GM19395 (cell line): ENCODE results near the gene NADSYN1.

ENCODE experiments used
- ATAC-seq: cut with Tn5 transposase; IDR thresholded peaks from one replicate; pipeline ENCODE4 v1.9.1; 2021; ENCODE audit warnings: mild to moderate bottlenecking, moderate library complexity; ENCODE audit not compliant: unreplicated experiment

NADSYN1 gene

DNA sequence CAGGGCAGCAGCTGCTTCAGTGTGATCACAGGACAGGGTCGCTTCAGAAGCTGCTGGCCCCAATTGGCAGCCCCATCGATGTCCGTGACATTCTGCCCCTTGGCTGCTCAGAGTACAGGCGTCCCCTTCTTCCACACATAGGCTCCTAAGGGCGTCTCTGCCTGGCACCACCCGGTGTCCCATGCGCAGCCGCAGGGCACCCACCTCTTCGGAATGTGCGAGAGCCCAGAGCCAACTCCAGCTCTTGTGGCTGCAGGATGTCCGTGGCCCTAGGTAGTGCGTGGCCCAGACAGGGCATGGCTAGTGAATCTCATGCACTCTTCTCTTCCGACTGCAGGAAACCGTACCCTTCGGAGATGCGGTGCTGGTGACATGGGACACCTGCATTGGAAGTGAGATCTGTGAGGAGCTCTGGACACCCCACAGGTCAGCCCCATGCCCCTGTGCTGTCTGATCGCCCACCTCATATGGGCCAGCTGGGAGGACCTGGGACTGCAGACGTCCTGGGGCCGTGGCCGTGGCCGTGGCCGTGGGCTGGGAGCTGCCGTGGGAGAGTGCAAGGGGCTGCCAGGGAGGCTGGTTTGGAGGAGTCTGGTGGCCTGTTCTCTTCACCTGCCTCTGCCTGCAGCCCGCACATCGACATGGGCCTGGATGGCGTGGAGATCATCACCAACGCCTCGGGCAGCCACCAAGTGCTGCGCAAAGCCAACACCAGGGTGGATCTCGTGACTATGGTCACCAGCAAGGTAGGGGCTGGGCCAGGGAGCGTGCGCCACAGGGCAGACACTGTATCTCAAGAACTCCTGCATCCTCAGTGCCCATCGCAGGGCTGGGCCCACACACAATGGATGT lies 20.2 kb downstream of the NADSYN1 start:
- no peak for ATAC-seq

GRCh38 chr11:71473793-71474080 lies 20.7 kb downstream of the NADSYN1 start:
- no peak for ATAC-seq

DNA sequence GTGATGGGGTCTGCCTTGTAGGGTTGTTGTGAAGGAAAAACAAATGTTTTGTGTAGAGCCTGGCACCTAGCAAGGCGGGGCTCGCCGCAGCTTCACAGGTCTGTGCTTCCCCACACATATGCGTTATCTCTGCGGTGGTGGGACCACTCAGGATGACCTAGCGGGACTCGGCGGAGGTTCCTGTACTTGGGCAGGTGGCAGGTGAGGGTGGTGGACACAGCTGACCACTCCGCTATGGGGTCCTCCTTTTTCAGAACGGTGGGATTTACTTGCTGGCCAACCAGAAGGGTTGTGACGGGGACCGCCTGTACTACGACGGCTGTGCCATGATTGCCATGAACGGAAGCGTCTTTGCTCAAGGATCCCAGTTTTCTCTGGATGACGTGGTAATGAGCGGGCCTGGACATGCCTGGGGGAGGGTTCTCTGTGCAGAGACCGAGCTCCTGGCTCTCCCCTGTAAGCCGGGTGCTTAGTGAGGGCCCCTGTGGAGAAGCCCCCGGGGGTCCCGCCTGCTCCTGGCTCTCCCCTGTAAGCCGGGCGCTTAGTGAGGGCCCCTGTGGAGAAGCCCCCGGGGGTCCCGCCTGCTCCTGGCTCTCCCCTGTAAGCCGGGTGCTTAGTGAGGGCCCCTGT lies 21.3 kb downstream of the NADSYN1 start:
- no peak for ATAC-seq

GRCh38 chr11:71474771-71475483 lies 21.9 kb downstream of the NADSYN1 start:
- ATAC-seq = no peak

- no peak for ATAC-seq
Observed at GRCh38 chr11:71476031-71476430, 23.0 kb downstream of the NADSYN1 start.

DNA sequence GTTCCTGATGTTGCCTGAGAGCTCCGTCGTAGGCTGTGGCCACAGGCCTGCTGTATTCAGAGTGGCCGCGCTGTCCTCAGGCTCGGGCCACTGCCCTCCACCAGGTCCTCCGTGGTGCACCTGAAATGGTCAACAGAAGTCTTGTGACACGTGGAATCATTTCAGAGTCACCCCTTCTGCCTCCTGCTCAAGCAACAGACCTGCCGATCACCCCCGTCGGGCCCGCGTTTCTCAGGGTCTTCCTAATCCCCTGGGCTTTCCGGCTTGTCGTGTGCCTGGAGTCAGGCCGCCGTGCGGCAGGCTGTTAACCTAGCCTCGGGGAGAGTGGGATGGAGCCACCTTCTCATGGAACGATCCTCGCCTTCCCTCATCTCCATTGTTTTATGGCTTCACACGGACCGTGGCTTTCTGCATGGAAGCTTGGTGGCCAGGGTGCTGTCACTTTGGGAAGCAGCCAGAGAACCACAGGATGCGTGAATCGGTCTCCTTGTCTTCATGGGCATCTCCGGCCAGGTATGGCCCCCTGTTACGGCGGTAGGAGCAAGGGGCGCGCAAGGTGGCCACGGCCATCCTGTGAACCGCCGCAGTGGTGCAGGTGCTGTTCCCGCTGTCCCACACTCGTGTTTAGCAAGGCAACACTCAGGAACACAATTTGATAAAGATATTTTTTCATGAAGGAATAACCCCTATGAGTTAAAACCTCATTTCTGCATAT lies 24.1 kb downstream of the NADSYN1 start:
- no peak for ATAC-seq

- ATAC-seq = no peak
Observed at GRCh38 chr11:71477641-71478527, 24.9 kb downstream of the NADSYN1 start.

- ATAC-seq = no peak
Observed at GRCh38 chr11:71478528-71478840, 25.5 kb downstream of the NADSYN1 start.

GRCh38 chr11:71481101-71481960 lies 28.3 kb downstream of the NADSYN1 start:
- ATAC-seq = no peak

- ATAC-seq = no peak
Observed at GRCh38 chr11:71482216-71482615, 29.2 kb downstream of the NADSYN1 start.

DNA sequence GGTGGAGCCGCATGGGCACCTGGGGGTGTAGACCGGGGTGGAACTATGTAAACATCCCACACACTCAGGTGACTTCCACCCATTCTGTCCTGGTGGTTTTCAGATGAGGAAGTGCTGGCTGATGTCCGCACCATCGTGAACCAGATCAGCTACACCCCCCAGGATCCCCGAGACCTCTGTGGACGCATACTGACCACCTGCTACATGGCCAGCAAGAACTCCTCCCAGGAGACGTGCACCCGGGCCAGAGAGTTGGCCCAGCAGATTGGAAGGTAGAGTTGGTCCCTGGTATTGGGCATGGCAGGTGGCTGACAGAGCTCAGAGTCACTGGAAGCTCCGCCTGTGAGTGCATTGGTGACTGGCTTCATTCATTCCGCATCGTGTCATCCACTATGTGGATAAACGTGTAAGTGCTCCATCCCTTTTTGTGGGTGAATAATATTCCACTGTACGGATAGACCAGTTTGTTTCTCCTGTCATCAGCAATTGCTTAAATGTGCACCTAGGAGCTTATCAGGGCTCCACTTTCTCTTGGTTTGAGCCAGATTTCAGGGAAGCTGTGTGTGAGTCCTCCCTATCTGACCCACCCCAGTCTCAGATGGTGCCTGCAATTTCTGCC lies 29.9 kb downstream of the NADSYN1 start:
- no peak for ATAC-seq

GRCh38 chr11:71483692-71484091 lies 30.7 kb downstream of the NADSYN1 start:
- no peak for ATAC-seq

DNA sequence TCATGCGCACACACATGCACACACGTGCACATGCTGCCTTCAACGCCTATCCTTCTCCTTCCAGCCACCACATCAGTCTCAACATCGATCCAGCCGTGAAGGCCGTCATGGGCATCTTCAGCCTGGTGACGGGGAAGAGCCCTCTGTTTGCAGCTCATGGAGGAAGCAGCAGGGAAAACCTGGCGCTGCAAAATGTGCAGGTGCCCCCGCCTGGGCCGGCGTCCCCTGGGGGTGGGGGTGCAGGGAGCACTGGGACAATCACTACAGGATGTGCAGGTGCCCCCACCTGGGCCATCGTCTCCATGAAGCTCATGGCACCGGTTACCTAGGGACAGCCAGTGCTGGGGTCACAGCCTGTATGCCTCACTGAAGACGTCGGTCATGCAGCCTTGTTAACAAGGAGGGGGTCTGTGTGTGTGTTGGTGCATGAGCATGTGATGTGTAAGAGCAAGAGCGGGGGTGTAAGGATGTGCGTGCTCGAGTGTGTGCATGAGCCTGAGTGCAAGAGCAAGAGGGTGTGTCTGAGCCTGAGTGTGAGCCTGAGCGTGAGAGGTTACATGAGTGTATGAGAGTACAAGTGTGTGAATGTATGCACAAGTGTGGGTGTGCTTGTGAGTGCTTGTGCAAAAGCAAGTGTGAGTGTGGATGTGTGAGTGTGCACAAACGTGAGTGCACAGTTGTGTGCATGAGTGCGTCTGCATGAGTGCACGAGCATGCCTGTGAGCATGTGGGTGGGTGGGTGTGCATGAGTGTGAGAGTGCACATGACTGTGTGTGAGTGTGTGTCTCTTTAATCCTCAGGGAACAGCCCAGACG lies 31.5 kb downstream of the NADSYN1 start:
- ATAC-seq = no peak

GRCh38 chr11:71485063-71485399 lies 32.0 kb downstream of the NADSYN1 start:
- no peak for ATAC-seq

DNA sequence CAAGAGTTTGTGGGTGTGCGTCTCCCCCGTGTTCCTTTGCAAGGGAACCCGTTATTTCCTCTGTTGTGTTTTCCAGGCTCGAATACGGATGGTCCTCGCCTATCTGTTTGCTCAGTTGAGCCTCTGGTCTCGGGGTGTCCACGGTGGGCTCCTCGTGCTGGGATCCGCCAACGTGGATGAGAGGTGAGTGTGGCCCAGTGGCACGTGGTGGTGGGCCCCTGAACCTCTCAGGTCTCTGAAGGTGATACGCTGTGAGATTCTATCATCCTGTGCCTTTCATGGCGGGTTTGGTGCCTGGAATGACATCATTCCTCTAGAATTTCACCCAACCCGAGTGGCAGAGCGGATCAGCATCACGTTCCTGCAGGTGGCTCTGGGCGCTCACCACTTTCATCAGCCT lies 32.5 kb downstream of the NADSYN1 start:
- no peak for ATAC-seq

DNA sequence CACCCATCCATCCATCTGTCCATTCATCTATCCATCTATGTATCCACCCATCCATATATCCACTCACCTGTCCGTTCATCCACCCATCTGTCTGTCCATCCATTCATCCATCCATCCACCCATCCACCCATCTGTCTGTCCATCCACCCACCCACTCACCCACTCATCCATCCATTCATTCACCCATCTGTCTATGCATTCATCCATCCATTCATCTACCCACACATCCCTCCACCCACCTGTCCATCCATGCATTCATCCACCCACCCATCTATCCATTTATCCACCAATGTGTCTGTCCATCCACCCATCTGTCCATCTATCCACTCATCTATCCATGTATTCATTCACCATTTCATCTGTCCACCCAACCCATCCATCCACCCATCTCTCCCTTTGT lies 33.3 kb downstream of the NADSYN1 start:
- ATAC-seq = no peak

DNA sequence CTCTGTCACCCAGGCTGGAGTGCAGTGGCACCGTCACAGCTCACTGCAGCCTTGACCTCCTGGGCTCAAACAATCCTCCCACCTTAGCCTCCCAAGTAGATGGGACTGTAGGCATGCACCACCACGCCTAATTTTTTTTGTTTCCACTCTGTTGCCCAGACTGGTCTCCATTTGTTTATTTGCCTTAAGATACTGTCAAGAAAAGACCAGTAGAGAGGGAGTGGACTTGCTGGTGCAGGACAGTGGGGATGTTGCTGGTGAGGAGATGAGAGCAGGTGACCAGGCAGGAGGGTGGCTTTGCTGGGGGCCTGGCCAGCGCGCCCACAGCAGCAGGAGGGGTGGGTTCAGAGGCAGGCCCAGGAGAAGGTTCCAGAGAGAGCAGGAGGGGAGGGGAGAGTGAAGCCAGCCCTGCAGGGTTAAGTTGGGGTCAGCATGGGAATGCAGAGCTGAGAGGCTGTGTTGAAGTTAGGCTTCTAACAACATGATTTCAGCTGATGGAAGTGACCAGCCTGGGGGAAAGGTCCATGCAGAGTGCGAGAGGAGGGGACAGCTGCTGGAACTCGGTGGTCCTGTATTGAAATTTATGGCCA lies 35.8 kb downstream of the NADSYN1 start:
- no peak for ATAC-seq
